GM13976 (cell line): ENCODE results near the gene LRMDA.

Source experiments
- DNase-seq: peaks from one replicate; pipeline ENCODE4 v3.0.0; 2012; ENCODE audit warnings: low spot score
- in situ Hi-C: fragments of 300-500 bp; cut with MboI; formaldehyde crosslinking; loops from one replicate; pipeline ENCODE4 v1.12.0; 2022; ENCODE audit warnings: low sequenced_read_pairs, mixed read lengths, inconsistent platforms; ENCODE audit not compliant: unreplicated experiment
- TF ChIP-seq, protein P1 (sequence below): IDR thresholded peaks from 2 replicates; pipeline ENCODE4 v1.5.1; 2012; ENCODE audit warnings: borderline replicate concordance, mild to moderate bottlenecking; ENCODE audit not compliant: insufficient read depth; ENCODE audit errors: extremely low read depth, missing control alignments, control extremely low read depth

Gene LRMDA

DNA sequence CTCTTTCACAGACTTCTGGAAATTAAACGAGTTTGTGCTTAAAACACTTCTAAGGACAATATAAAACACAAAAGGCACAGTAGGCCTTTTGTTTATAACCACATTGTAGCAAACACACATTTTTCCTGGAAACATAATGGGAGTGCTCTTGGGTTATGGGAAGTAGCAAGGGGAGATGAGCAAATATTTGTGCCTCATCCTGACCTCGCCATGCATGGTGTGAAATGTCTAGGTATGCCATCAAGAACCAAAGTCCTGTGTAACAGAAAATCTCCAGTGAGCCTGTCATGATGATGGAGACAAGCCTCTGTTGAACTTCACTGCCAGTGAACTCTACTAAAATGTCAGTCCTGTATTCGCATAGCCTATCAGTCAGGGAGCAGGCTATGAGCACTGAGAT is 1029.6 kb downstream of the LRMDA start:
- TF ChIP-seq, protein P1, sequence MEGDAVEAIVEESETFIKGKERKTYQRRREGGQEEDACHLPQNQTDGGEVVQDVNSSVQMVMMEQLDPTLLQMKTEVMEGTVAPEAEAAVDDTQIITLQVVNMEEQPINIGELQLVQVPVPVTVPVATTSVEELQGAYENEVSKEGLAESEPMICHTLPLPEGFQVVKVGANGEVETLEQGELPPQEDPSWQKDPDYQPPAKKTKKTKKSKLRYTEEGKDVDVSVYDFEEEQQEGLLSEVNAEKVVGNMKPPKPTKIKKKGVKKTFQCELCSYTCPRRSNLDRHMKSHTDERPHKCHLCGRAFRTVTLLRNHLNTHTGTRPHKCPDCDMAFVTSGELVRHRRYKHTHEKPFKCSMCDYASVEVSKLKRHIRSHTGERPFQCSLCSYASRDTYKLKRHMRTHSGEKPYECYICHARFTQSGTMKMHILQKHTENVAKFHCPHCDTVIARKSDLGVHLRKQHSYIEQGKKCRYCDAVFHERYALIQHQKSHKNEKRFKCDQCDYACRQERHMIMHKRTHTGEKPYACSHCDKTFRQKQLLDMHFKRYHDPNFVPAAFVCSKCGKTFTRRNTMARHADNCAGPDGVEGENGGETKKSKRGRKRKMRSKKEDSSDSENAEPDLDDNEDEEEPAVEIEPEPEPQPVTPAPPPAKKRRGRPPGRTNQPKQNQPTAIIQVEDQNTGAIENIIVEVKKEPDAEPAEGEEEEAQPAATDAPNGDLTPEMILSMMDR: no peak
- no peak for DNase-seq
- in situ Hi-C loops: no loop called here

DNA sequence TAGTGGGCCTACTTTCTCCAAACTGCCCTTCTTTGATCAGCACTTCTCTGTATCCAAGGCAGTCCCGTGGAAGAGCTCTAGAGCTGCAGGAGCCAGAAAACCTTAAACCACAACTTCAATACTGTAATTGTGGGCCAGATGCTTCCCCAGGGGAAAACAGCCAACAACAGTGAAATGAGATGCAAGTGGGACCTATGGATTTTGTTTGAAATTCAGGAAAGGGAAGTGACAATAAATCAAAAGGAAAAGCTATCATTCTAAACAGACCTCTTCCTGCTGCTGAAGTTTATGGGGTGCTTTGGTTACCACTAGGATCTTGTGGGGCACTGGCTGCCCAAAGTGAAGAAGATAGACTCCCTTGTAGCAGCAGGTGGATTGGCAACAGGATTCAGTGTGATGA is 1031.7 kb downstream of the LRMDA start:
- TF ChIP-seq, protein P1: no peak
- no peak for DNase-seq
- in situ Hi-C loops: no loop called here

DNA sequence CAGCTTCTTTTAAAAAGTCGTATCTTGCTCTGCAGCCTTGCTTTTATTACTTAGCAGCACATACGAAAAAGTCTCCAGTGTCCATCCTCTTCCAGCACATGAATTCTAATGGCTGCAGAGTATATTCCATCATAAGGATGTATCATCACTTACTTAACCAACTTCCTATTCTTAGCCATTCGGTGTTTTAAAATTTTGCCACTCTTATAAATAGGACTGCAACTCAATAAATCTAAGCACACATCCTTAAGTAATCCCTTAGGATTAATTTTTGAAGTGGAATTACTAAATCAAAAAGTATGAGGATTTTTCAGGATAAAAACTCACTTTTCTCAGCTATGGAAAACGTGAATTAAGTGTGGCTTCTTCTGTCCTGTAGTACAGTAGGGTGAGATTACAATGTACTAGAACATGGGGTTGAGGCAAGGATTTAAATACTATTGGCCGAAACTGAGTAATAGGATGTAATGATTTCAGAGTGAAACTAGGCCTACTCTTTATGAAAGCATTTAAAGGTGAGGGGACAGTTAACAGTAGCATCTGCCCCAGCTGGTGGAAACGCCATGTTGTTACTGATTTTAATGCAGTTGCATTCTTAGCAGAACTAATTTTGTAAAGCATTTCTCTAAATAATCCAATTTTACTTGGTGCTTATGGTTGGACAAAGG is 1035.5 kb downstream of the LRMDA start:
- in situ Hi-C loops: no loop called here
- TF ChIP-seq, protein P1: no peak
- DNase-seq: no peak

DNA sequence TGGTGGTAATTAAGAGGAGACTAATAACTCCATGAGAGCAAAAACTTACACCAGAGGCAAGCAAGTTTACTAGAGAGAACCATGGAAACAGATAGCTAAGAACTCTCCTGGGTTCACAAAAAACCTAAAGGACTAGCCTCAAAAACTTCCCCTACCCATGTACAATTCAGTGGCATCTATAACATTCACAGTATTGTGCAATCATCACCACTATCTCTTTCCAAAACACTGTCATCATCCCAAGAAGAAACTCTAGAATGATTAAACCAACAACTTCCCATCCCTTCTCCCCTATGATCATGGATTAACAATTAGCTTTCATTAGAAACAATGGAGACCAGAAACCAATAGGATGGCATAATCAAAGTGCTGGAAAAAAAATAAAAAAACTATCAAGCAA is 1038.3 kb downstream of the LRMDA start:
- no peak for DNase-seq
- in situ Hi-C loops: no loop called here
- TF ChIP-seq, protein P1: no peak

DNA sequence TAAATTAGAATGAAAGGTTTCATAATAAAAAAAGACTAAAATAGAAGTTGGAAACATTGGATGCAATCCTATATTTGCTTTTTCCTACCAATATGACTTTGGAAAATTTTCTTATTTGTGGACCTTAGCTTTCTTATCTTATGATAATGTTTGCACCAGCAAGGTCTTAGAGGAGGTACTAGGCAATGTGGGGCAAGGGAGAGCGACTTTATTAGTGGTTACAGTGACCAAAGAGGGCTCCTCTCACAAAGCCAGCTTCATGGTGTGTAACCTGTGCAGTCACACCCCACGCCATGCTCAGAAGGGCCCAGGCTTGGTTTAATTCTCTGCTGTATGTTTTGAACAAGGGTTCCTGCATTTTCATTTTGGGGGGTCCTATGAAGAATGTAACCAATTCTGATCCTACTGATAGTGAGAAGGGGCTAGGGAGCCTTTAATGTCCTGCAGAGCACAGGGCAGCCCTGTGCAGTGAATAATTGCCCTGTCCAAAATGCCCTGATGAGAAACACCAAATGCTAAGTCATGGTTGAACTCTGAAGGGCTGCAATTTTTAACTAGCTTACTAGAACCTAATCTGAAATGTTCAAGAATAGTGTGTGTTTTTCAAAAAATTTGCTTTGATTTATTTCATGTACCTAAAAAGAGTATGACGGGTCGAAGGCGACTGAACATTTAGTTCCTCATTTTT is 1047.8 kb downstream of the LRMDA start:
- TF ChIP-seq, protein P1: no peak
- DNase-seq: no peak
- in situ Hi-C loops: no loop called here

DNA sequence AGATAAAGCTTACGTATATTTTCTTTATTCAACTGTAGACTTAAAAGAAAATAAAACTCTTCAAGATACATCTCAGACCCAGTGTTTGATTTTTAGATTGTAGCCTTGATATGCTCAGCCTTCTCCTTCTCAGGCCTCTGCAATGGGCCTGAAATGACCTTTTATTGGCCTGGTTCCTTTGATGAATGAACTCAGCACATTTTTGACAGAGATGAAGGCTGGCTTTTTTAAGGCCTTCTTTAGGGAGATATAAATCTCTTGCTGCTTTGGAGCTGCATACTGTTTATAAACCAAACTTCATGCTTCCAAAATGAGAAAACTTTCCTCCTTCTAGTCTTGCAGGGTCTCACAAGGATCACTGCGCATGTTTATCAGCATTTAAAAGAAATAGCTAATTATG is 1049.8 kb downstream of the LRMDA start:
- no peak for DNase-seq
- in situ Hi-C loops: no loop called here
- TF ChIP-seq, protein P1: no peak
